A549 treated with GW870086 at 1 μM for 4 hours (cell line): ENCODE data around the gene ITPR2. TPM values are rescaled to one million over a fixed set of nuclear protein-coding genes. Genes with fewer than 3 reads are reported as not detected.

ENCODE experiments used
- total RNA-seq: library from RNA; stranded (reverse); fragments of 200-300 nt; extraction: Qiagen RNA extraction; gene quantifications from 5 replicates; pipeline ENCODE4 v1.2.3, GENCODE V29; 2022; ENCODE audit warnings: low read depth

ITPR2 gene
- total RNA-seq = 1.3 to 3.5 TPM (median 3.1 TPM) in 5 replicates

GRCh38 chr12:26832822-26833742 lies at the start of gene ITPR2:
ITPR2 (minus strand) TSS chr12:26833194; CDS start chr12:26832781, 413 bp downstream.

Other genes with a start within 250 kb of the ITPR2 start
- 19.4 to 28.0 TPM (median 23.8 TPM) in 5 replicates for gene INTS13, start 104.8 kb upstream of the ITPR2 start, total RNA-seq
- gene FGFR1OP2, start 105.3 kb upstream of the ITPR2 start, total RNA-seq = 25.7 to 32.7 TPM (median 28.4 TPM) in 5 replicates
- gene TM7SF3, start 181.2 kb upstream of the ITPR2 start, total RNA-seq = 66.1 to 78.4 TPM (median 75.5 TPM) in 5 replicates
- 23.7 to 32.3 TPM (median 28.7 TPM) in 5 replicates for gene MED21, start 189.4 kb upstream of the ITPR2 start, total RNA-seq
- gene C12orf71, start 249.4 kb upstream of the ITPR2 start, total RNA-seq = not detected in 5 replicates